HepG2 (cell line): ENCODE measurements around the gene CKLF. TPM values are rescaled to one million over a fixed set of nuclear protein-coding genes. Genes with fewer than 3 reads are reported as not detected.

Experiments used
- GATAD2A ChIP-seq: IDR thresholded peaks from 2 replicates; pipeline ENCODE4 v1.6.1; 2016
- HES4 ChIP-seq: sonication (generic); formaldehyde crosslinking; IDR thresholded peaks from 2 replicates; pipeline ENCODE4 v1.9.0; 2021; ENCODE audit warnings: mild to moderate bottlenecking, missing genetic modification reagents, borderline replicate concordance
- HMGXB4 ChIP-seq, 2 experiments: sonication (generic) in 1 of 2; formaldehyde crosslinking in 1 of 2; IDR thresholded peaks; 2 replicates each; pipeline versions ENCODE4 v1.4.0 to v1.6.1; 2018 to 2020; ENCODE audit warnings: missing genetic modification reagents in 2 of 2, borderline replicate concordance in 1 of 2, low read depth in 1 of 2, mild to moderate bottlenecking in 1 of 2, missing biosample characterization in 1 of 2
- LCORL ChIP-seq, 2 experiments: fragments of 450-650 bp in 1 of 2; sonication (generic) in 1 of 2; formaldehyde crosslinking in 1 of 2; IDR thresholded peaks; 2 replicates each; pipeline versions ENCODE4 v1.5.0 to v1.6.1; 2017 to 2020; ENCODE audit warnings: antibody characterized with exemption in 1 of 2, missing genetic modification reagents in 1 of 2
- ONECUT2 ChIP-seq: sonication (generic); formaldehyde crosslinking; IDR thresholded peaks from 2 replicates; pipeline ENCODE4 v1.4.0; 2020; ENCODE audit warnings: missing genetic modification reagents
- POLR2G ChIP-seq: fragments of 200-400 bp; formaldehyde crosslinking; IDR thresholded peaks from 2 replicates; pipeline ENCODE4 v1.6.1; 2018; ENCODE audit warnings: mild to moderate bottlenecking, low read depth, low read length, moderate library complexity
- SATB2 ChIP-seq: sonication (generic); formaldehyde crosslinking; IDR thresholded peaks from 2 replicates; pipeline ENCODE4 v1.5.0; 2020; ENCODE audit warnings: missing genetic modification reagents
- SKIL ChIP-seq: sonication (generic); formaldehyde crosslinking; IDR thresholded peaks from 2 replicates; pipeline ENCODE4 v1.8.0; 2022; ENCODE audit warnings: missing genetic modification reagents, mild to moderate bottlenecking, moderate library complexity, borderline replicate concordance
- SP1 ChIP-seq, 2 experiments: fragments of 450-650 bp in 1 of 2; sonication (generic) in 1 of 2; formaldehyde crosslinking in 1 of 2; IDR thresholded peaks; 2 replicates each; pipeline versions ENCODE4 v1.4.0 to v1.6.1; 2016 to 2020; ENCODE audit warnings: missing genetic modification reagents in 1 of 2
- TCF12 ChIP-seq, 2 experiments: fragments of 450-650 bp in 1 of 2; sonication (generic) in 1 of 2; formaldehyde crosslinking in 1 of 2; IDR thresholded peaks; 2 replicates each; pipeline versions ENCODE4 v1.6.1 to v1.8.0; 2017 to 2022; ENCODE audit warnings: antibody characterized with exemption in 1 of 2, mild to moderate bottlenecking in 1 of 2, missing genetic modification reagents in 1 of 2, moderate library complexity in 1 of 2
- ZNF292 ChIP-seq: sonication (generic); formaldehyde crosslinking; IDR thresholded peaks from 2 replicates; pipeline ENCODE4 v1.8.1; 2022; ENCODE audit warnings: mild to moderate bottlenecking, low read depth, missing genetic modification reagents, borderline replicate concordance
- ZNF570 ChIP-seq: sonication (generic); formaldehyde crosslinking; IDR thresholded peaks from 2 replicates; pipeline ENCODE4 v1.4.0; 2020; ENCODE audit warnings: mild to moderate bottlenecking, missing genetic modification reagents, borderline replicate concordance
- ZNF574 ChIP-seq: sonication (generic); formaldehyde crosslinking; IDR thresholded peaks from 2 replicates; pipeline ENCODE4 v1.4.0; 2020; ENCODE audit warnings: missing genetic modification reagents
- ZNF746 ChIP-seq: sonication (generic); formaldehyde crosslinking; IDR thresholded peaks from 2 replicates; pipeline ENCODE4 v1.8.0; 2022; ENCODE audit warnings: mild to moderate bottlenecking, missing genetic modification reagents
- ZSCAN31 ChIP-seq: sonication (generic); formaldehyde crosslinking; IDR thresholded peaks from 2 replicates; pipeline ENCODE4 v1.5.0; 2020; ENCODE audit warnings: low read depth, mild to moderate bottlenecking, missing genetic modification reagents
- polyA plus RNA-seq, 8 experiments: library from polyadenylated mRNA; depleted of rRNA in 3 of 8; stranded (reverse) in 7 of 8; unstranded in 1 of 8; fragments of >200 nt; fragmentation: Illumina TruSeq in 4 of 8; extraction: Trizol in 4 of 8; gene quantifications; 2 replicates each; pipeline versions ENCODE4 v1.2.1 to v1.2.3, GENCODE V29; 2011 to 2016; ENCODE audit warnings: low read depth in 4 of 8, missing spikeins in 1 of 8, mixed read lengths in 1 of 8; ENCODE audit not compliant: insufficient read depth in 1 of 8
- total RNA-seq, 5 experiments: library from RNA; depleted of rRNA; stranded (reverse); fragments of >200 nt; fragmentation: Illumina TruSeq; extraction: Trizol; gene quantifications; 2 replicates each; pipeline ENCODE4 v1.2.3, GENCODE V29; 2016; ENCODE audit warnings: low read depth in 1 of 5
- TF ChIP-seq, protein P1 (sequence below): sonication (generic); formaldehyde crosslinking; IDR thresholded peaks from 2 replicates; pipeline ENCODE4 v1.4.0; 2020; ENCODE audit warnings: missing genetic modification reagents, low read depth, mild to moderate bottlenecking, borderline replicate concordance

CKLF gene
- total and polyA plus RNA-seq, 2 of the 13 experiments (the other 11 are each of a cell fraction or from before 2014, with no cell fraction given) = 120 to 167 TPM

DNA sequence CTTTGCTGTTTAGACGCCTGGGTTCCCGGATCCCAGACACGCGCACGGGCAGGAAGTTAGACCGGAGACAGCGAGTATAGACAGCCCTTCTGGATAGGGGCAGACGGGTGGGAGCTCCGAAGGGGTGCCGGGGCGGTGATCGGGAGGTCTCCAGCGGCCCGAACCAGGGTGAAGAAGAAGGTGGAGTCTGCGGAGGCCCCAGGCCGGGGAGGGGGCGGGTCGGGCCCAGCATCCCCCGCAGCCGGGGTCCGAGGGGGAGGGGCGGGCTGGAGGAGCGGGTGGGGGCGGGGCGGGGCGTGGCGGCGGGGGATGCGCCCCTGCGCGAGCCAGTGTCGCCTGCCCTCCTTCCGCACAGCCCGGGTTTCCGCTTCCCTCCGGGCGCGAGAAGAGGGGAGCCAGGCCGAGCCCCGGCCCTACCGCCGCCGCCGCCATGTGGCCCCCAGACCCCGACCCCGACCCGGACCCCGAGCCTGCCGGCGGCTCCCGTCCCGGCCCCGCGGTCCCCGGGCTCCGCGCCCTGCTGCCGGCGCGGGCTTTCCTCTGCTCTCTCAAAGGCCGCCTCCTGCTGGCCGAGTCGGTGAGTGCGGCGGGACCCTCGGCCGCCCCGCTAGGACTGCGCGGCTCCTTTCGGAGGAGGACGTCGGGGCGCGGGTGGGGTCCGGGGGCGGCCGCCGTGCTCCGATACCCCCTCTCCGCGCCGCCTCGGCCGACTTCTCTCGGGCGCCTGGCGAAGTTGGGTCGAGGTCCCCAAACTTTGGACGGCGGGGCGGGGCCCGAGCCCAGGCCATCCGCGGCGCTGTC lies 52.2 kb downstream of the CKLF start, which contains the start of gene CMTM3 (continued):
- TF ChIP-seq SKIL (0 out of 2 replicates have a peak, but pooled peaks have one; percentile 27), ZNF292 (CRISPR knock-in tag) (no peak), ZNF746 (CRISPR knock-in tag) (no peak; the same call in 1 of the 2 replicates), TCF12 (IDR thresholded peaks at IDR 0.05) (no peak), TCF12 (CRISPR knock-in tag; IDR thresholded peaks at IDR 0.05) (0 out of 2 replicates have a peak, but pooled peaks have one; percentile 62), ONECUT2 (CRISPR knock-in tag) (no peak), ZNF574 (CRISPR knock-in tag) (0 out of 2 replicates have a peak, but pooled peaks have one; percentile 49), ZNF570 (CRISPR knock-in tag) (no peak), POLR2G (peak; percentile 11; the same call in 1 of the 2 replicates), HMGXB4 (CRISPR knock-in tag; IDR thresholded peaks at IDR 0.05; ENCODE audit: borderline replicate concordance in 1 of 2, low read depth in 1 of 2) (peak; percentile 94 to 97; a peak in 3 of 4 replicates), SP1 (IDR thresholded peaks at IDR 0.05) (no peak), SP1 (CRISPR knock-in tag; IDR thresholded peaks at IDR 0.05) (0 out of 2 replicates have a peak, but pooled peaks have one; percentile 14), GATAD2A (CRISPR knock-in tag) (0 out of 2 replicates have a peak, but pooled peaks have one; percentile 1), SATB2 (CRISPR knock-in tag) (0 out of 2 replicates have a peak, but pooled peaks have one; percentile 28), ZSCAN31 (peak; percentile 70; the same call in 1 of the 2 replicates), LCORL (IDR thresholded peaks at IDR 0.05) (no peak), LCORL (CRISPR knock-in tag; IDR thresholded peaks at IDR 0.05) (peak; percentile 42), HES4 (CRISPR knock-in tag) (peak; percentile 26)
- TF ChIP-seq, protein P1, sequence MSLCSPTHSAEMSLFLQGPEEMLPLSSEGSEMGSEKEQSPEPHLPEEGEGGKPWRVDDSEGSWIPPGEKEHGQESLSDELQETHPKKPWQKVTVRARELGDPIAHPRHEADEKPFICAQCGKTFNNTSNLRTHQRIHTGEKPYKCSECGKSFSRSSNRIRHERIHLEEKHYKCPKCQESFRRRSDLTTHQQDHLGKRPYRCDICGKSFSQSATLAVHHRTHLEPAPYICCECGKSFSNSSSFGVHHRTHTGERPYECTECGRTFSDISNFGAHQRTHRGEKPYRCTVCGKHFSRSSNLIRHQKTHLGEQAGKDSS (CRISPR knock-in tag) = peak; percentile 43; the same call in 1 of the 2 replicates
